HG03025 (cell line): Measurements from ENCODE around the gene POU2F1.

Source experiments
- ATAC-seq: cut with Tn5 transposase; IDR thresholded peaks from one replicate; pipeline ENCODE4 v1.9.1; 2021; ENCODE audit warnings: mild to moderate bottlenecking, moderate library complexity; ENCODE audit not compliant: unreplicated experiment, low FRiP score

The POU2F1 gene

DNA sequence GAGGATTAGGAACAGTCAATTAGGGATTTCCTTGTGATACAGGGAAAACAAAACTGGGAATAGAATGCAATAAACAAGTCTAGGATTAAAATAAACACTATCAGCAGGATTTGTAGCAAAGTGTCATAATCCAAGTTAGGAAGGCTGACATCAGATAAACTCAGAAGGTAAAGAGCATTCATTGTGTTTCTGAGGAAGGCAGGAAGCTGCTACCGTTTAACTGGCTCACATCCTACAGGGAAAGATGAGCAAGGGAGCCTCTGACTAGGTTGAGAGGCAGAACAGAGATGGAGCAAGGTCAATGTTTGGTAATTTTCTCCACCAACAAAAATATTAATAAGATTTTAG lies 124.7 kb downstream of the POU2F1 start:
- ATAC-seq: no peak

DNA sequence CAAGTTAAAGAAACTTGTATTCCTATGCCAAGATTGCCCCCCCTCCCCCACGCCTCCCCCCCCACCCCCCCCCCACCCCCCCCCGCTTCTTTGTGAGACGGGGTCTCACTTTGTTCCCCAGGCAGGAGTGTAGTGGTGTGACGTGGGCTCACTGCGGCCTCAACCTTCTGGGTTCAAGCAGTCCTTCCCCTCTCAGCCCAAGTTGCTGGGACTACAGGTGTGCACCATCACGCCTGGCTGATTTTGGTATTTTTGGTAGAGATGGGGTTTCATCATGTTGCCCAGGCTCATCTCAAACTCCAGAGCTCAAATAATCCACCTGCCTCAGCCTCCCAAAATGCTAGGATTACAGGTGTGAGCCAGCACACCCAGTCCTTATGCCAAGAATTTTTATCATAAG lies 136.6 kb downstream of the POU2F1 start:
- ATAC-seq: no peak

DNA sequence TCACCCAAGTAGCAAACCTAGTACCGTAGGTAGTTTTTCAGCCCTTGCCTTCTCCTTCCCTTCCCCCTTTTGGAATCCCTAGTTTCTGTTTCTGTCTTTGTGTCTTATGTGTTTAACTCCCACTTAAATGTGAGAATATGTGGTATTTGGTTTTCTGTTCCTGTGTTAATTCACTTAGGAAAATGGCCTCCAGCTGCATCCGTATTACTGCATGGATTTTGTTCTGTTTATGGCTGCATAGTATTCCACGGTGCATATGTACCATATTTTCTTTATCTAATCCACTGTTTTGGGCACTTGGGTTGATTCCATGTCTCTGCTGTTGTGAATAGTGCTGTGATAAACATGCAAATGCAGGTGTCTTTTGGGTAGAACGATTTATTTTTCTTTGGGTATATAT lies 138.6 kb downstream of the POU2F1 start:
- no peak for ATAC-seq

DNA sequence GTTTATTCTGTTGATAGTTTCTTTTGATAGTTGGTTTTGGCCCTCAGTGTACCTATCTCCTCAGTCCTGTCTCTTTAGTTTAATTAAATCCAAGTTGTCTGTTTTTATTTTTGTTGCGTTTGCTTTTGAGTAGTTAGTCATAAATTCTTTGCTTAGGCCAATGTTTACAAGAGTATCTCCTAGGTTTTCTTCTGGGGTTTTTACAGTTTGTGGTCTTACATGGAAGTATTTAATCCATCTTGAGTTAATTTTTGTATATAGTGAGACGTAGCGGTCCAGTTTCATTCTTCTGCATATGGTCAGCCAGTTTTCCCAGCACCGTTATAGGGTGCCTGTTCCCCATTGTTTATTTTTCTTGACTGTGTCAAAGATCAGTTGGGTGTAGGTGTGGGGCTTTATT lies 139.4 kb downstream of the POU2F1 start:
- ATAC-seq: no peak

DNA sequence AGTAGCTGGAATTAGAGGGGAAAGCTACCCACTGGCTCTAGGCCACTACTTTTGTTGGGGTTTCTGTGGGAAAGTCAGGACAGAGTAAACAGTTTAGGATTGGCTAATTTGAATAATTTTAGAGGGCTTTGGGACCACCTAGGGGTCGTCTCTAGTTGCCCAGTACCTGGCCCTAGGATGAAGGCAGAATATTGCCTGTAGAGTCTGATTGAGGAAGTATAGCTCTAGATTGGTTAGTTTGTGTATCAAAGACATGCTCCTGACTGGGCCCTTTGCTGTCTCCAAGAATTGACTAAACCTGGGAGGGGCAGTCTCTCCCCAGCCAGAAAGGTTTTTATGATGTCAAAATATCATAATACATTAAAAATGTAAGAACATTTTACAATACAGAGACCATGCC lies 142.0 kb downstream of the POU2F1 start:
- no peak for ATAC-seq

GRCh38 chr1:167364826-167365225 lies 144.1 kb downstream of the POU2F1 start:
- no peak for ATAC-seq

DNA sequence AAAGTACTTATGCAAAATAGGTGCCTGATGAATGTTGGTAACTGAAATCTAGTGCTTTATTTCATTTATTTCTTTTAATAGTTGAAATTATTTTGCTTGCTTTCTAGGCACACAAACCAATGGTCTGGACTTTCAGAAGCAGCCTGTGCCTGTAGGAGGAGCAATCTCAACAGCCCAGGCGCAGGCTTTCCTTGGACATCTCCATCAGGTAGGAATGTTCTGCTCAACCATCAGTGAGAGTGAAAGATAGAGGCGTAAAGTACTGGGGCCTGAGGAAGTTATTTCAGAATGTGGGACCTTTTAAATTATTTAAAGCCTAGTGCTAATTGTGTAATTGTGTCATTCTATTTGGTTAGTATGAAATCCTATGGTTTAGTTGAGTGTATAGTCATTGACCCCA lies 144.7 kb downstream of the POU2F1 start:
- no peak for ATAC-seq

- no peak for ATAC-seq
Measured at GRCh38 chr1:167367705-167368104, 147.0 kb downstream of the POU2F1 start.

GRCh38 chr1:167369175-167369574 lies 148.5 kb downstream of the POU2F1 start:
- no peak for ATAC-seq

DNA sequence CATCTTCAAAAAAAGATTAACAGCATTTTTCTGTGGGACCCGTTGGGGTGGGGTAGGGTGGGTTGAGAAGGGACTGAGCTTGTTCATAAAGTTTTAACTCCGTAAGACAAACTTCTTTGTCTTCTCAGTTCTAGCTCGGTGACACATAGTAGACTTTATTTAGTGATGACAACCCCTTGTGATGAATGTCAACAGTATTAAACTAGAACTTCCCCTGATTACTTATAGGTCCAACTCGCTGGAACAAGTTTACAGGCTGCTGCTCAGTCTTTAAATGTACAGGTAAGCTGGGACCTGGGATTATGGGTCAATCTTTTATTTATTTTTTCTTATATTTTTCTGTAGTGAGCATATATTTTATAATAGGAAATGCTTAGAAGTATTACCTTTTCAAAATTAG lies 149.2 kb downstream of the POU2F1 start:
- ATAC-seq: no peak

GRCh38 chr1:167371030-167371429 lies 150.3 kb downstream of the POU2F1 start:
- no peak for ATAC-seq

DNA sequence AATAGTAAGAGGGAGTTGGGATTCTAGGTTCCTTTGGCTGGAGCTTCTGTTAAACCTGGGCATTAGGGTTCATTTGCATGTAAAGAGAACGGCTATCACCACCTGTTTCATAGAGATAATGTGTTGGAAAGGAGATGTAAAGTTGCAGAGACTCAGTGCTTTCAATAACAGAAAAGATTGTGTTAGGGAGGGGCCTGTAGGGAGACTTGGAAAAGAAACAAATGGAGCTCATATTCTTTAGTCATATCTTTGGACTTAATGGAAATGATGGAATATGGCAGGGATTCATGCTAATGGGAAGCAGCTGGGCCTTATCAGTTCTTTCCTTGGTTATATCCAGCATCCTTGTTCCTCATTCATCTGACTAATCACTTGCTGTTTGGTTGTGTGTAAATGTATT lies 152.7 kb downstream of the POU2F1 start:
- ATAC-seq: no peak

GRCh38 chr1:167373986-167374385 lies 153.3 kb downstream of the POU2F1 start:
- no peak for ATAC-seq

DNA sequence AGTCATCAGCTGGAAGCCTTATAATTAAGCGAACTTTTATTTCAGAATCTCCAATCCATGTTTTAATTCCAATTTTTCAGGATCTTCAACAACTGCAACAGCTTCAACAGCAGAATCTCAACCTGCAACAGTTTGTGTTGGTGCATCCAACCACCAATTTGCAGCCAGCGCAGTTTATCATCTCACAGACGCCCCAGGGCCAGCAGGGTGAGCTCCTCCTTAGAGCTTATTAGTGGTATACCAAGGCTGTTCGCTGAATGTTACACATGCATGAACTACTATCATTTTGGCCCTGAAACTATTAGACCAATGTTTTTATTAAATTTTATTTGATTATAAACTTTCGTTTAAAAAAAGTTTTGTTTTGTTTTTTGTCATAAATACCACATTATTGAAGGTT lies 155.3 kb downstream of the POU2F1 start:
- no peak for ATAC-seq

DNA sequence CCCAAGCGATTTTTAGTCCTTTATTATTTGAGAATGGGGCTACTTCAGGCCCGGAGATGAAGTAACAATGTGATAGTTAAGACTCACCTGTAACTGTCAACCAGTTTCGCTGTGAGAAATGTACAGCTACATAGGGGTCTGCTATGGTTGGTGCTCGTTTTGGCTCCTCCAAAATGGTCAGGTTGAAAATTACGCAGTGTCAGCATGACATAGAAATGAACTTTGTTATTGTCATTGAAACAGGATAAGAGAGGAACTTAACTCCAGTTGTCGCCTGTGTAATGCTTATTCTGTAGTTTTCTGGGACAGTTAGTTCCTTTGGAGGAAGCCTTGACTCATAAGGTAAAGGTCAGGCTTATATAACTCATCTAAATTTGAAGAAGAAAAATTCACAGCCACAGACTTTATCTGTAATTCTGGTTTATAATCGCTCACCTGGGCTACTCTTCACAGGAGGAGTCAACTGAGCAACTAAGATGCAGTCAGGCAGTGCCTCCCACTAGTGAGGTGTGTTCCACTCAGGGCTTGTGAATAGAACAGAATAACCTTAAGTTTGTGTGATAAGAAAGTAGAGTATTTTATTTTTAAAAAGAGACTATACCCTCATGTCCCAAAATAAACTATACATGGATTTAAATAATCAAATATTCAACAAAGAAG lies 166.7 kb downstream of the POU2F1 start:
- no peak for ATAC-seq

- ATAC-seq: no peak
Measured at GRCh38 chr1:167388976-167389375, 168.3 kb downstream of the POU2F1 start.

DNA sequence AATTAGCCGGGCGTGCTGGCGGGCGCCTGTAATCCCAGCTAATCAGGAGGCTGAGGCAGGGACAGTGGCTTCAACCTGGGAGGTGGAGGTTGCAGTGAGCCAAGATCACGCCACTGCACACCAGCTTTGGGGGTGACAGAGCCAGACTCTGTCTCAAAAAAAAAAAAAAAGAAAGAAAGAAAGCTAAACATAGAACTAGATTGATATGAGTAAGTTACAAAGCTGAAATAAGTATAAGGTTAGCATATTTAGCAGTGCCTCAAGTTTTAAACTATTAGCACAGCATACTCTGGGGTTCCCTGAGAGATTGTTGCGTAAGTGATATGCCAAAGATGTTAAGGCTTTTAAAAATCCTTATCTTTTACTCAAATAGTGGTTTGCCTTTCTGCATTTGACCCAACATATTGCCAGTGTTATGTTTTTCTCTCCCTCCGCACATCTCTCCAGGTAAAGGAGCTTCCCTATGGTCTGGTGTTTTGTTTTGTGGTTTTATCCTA lies 171.6 kb downstream of the POU2F1 start:
- ATAC-seq: no peak

GRCh38 chr1:167400359-167400953 lies 179.8 kb downstream of the POU2F1 start:
- no peak for ATAC-seq

DNA sequence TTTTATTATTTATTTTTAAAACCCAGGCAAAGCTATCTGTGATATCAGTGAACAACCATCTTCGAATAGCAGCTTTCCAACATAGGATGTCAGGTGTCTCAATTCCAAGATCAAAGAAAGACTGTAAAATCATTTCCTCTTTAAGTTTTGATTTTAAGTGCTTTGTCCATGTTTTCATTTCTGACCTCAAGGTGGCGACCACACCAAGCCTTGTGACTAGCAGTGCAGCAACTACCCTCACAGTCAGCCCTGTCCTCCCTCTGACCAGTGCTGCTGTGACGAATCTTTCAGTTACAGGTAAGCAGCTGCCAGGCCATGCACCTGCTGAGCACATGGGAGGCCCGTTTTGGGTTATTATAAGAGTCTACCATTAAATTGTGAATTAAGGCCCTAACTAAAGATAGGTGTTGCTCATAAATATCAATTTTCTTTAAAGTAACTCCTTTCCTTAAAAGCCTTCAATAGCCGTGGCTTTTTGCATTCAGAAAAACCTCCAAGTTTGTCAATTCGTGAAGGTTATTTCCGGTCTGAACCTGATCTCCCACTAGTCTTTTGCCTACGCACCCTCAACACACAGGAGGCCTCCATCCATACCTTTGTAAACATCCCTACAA lies 180.7 kb downstream of the POU2F1 start:
- ATAC-seq: no peak

- ATAC-seq: no peak
Measured at GRCh38 chr1:167404161-167404888, 183.6 kb downstream of the POU2F1 start.

DNA sequence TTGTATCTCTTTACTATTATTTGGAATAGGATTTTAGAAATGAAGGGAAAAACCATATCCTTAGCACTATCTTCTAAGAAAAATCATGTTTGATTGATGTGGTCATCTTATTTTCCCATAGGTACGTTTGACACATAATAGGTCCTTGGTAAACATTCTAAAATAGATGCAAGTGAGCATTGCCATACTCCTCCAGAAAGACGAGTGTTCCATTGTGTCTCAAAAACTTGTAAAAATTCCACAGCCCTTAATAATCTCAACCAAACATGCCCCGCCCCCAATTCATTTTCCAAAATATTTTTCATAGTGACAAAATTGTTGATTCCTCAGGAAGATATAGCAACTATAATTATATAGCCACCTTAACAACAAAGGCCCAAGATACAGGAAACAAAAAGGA lies 184.2 kb downstream of the POU2F1 start:
- no peak for ATAC-seq
